GM23338 (cell line): ENCODE results near the gene KAT6B. TPM values are rescaled to one million over a fixed set of nuclear protein-coding genes. Genes with fewer than 3 reads are reported as not detected.

Source experiments
- ATAC-seq: fragments of 200-7000 bp; cut with Tn5 transposase; 3 replicates; pipeline ENCODE4 v1.9.1; 2020
- DNase-seq: peaks from one replicate; pipeline ENCODE4 v3.0.0-alpha.2; 2015; ENCODE audit warnings: low spot score
- H2AFZ ChIP-seq: fragments of 200-600 bp; sonication (generic); 2 replicates; pipeline ENCODE4 v1.8.0; 2016; ENCODE audit warnings: antibody characterized with exemption, mild to moderate bottlenecking, moderate library complexity
- H3F3A ChIP-seq: fragments of 200-600 bp; sonication (generic); replicated peaks from 2 replicates; pipeline ENCODE4 v1.8.0; 2017; ENCODE audit warnings: antibody characterized with exemption, mixed run types, low read depth
- H3K27ac ChIP-seq: fragments of 200-600 bp; sonication (generic); 2 replicates; pipeline ENCODE4 v1.6.1; 2016; ENCODE audit warnings: low read depth
- H3K27me3 ChIP-seq: fragments of 200-600 bp; sonication (generic); 2 replicates; pipeline ENCODE4 v1.8.0; 2016; ENCODE audit warnings: mild to moderate bottlenecking, mixed run types, moderate library complexity; ENCODE audit not compliant: insufficient read depth
- H3K36me3 ChIP-seq: fragments of 200-600 bp; sonication (generic); 2 replicates; pipeline ENCODE4 v1.8.0; 2016; ENCODE audit warnings: mild to moderate bottlenecking; ENCODE audit not compliant: insufficient read depth
- H3K4me1 ChIP-seq: fragments of 200-600 bp; sonication (generic); 2 replicates; pipeline ENCODE4 v1.8.0; 2016; ENCODE audit warnings: mild to moderate bottlenecking, moderate library complexity; ENCODE audit not compliant: insufficient read depth
- H3K4me2 ChIP-seq: fragments of 200-600 bp; sonication (generic); 2 replicates; pipeline ENCODE4 v1.7.1; 2017; ENCODE audit warnings: mixed run types
- H3K4me3 ChIP-seq: fragments of 200-600 bp; sonication (generic); 2 replicates; pipeline ENCODE4 v1.6.1; 2016; ENCODE audit warnings: mixed run types
- H3K79me2 ChIP-seq: fragments of 200-600 bp; sonication (generic); replicated peaks from 2 replicates; pipeline ENCODE4 v1.8.0; 2017; ENCODE audit warnings: mild to moderate bottlenecking; ENCODE audit not compliant: insufficient read depth
- H3K9me2 ChIP-seq: fragments of 200-600 bp; sonication (generic); 2 replicates; pipeline ENCODE4 v1.8.0; 2017; ENCODE audit not compliant: insufficient read depth
- H4K20me1 ChIP-seq: fragments of 200-600 bp; sonication (generic); replicated peaks from 2 replicates; pipeline ENCODE4 v1.8.0; 2017; ENCODE audit warnings: mild to moderate bottlenecking; ENCODE audit not compliant: insufficient read depth
- H3K27ac Mint-ChIP-seq: 2 replicates; pipeline ENCODE4 v1.8.0; 2020; ENCODE audit warnings: inconsistent platforms, mild to moderate bottlenecking, moderate library complexity, mixed read lengths
- H3K27me3 Mint-ChIP-seq: 3 replicates; pipeline ENCODE4 v1.8.0; 2022; ENCODE audit warnings: low read depth, mild to moderate bottlenecking, moderate library complexity, mixed read lengths, inconsistent platforms; ENCODE audit not compliant: insufficient read depth, poor library complexity
- H3K36me3 Mint-ChIP-seq: 3 replicates; pipeline ENCODE4 v1.8.0; 2021; ENCODE audit warnings: low read depth, mild to moderate bottlenecking, inconsistent platforms, moderate library complexity, mixed read lengths
- H3K4me1 Mint-ChIP-seq: 3 replicates; pipeline ENCODE4 v1.8.0; 2020; ENCODE audit warnings: mild to moderate bottlenecking, inconsistent platforms, mixed read lengths
- H3K4me3 Mint-ChIP-seq: 3 replicates; pipeline ENCODE4 v1.8.0; 2021; ENCODE audit warnings: moderate library complexity, mild to moderate bottlenecking, inconsistent platforms, mixed read lengths
- H3K9me3 Mint-ChIP-seq: 3 replicates; pipeline ENCODE4 v1.8.0; 2020; ENCODE audit warnings: moderate library complexity, mild to moderate bottlenecking, inconsistent platforms, mixed read lengths
- EZH2phosphoT487 ChIP-seq: fragments of 200-600 bp; sonication (generic); IDR thresholded peaks from one replicate; pipeline ENCODE4 v1.8.1; 2018; ENCODE audit warnings: antibody characterized with exemption; ENCODE audit not compliant: unreplicated experiment
- POLR2AphosphoS5 ChIP-seq: IDR thresholded peaks from 2 replicates; pipeline ENCODE4 v1.6.1; 2016; ENCODE audit warnings: antibody characterized with exemption, low read depth
- REST ChIP-seq: IDR thresholded peaks from one replicate; pipeline ENCODE4 v1.6.1; 2018; ENCODE audit warnings: antibody characterized with exemption; ENCODE audit not compliant: unreplicated experiment
- STAT1 ChIP-seq: IDR thresholded peaks from one replicate; pipeline ENCODE4 v1.6.1; 2016; ENCODE audit warnings: antibody characterized with exemption; ENCODE audit not compliant: unreplicated experiment
- ZNF462 ChIP-seq: fragments of 250-450 bp; sonication (Bioruptor Pico); IDR thresholded peaks from 2 replicates; pipeline ENCODE4 v1.5.0; 2020; ENCODE audit warnings: mild to moderate bottlenecking, moderate library complexity
- polyA plus RNA-seq: library from polyadenylated mRNA; unstranded; fragments of >200 nt; fragmentation: Nextera tagmentation; extraction: Ambion mirVana; gene quantifications from 2 replicates; pipeline ENCODE4 v1.2.1, GENCODE V29; 2016
- total RNA-seq: library from RNA; depleted of rRNA; stranded (reverse); fragments of >200 nt; shearing (Covaris generic); gene quantifications from 2 replicates; pipeline ENCODE4 v1.2.3, GENCODE V29; 2014
- TF ChIP-seq, protein P1 (sequence below), 2 experiments: fragments of 200-600 bp in 1 of 2; sonication (generic) in 1 of 2; conservative IDR thresholded peaks; 2 replicates each; pipeline versions ENCODE4 v1.5.1 to v1.6.1; 2016 to 2017; ENCODE audit warnings: antibody characterized with exemption in 2 of 2, low read depth in 2 of 2, mild to moderate bottlenecking in 2 of 2, moderate library complexity in 1 of 2

The KAT6B gene
- total and polyA plus RNA-seq, 2 experiments from 2014 or later, result 21.3 to 31.4 TPM

- DNase-seq (no peak), ATAC-seq (no peak)
- H3K27ac Mint-ChIP-seq, result no peak overlapping the region
- Histone ChIP-seq H3K4me1 (peaks cover 8% of the 10 kb centered on the region; the same call in 1 of the 2 replicates), H2AFZ (no peak overlapping the region), H4K20me1 (peaks cover 27% of the 10 kb centered on the region), H3K4me2 (no peak overlapping the region), H3K4me3 (no peak overlapping the region), H3K79me2 (peaks cover 100% of the 10 kb centered on the region), H3K36me3 (no peaks in the 10 kb centered on the region), H3K27me3 (no peaks in the 10 kb centered on the region), H3K9me2 (no peaks in the 10 kb centered on the region), H3F3A (no peaks in the 10 kb centered on the region), H3K27ac (no peak overlapping the region)
- no peak overlapping the region for H3K4me3 Mint-ChIP-seq
- H3K9me3 Mint-ChIP-seq, result no peaks in the 10 kb centered on the region
- peaks cover 2% of the 10 kb centered on the region for H3K27me3 Mint-ChIP-seq
- H3K36me3 Mint-ChIP-seq, result peaks cover 13% of the 10 kb centered on the region; the same call in 2 of the 3 replicates
- TF ChIP-seq REST (no peak), EZH2phosphoT487 (no peak), ZNF462 (CRISPR knock-in tag) (no peak), POLR2AphosphoS5 (no peak), STAT1 (no peak)
- TF ChIP-seq, protein P1, sequence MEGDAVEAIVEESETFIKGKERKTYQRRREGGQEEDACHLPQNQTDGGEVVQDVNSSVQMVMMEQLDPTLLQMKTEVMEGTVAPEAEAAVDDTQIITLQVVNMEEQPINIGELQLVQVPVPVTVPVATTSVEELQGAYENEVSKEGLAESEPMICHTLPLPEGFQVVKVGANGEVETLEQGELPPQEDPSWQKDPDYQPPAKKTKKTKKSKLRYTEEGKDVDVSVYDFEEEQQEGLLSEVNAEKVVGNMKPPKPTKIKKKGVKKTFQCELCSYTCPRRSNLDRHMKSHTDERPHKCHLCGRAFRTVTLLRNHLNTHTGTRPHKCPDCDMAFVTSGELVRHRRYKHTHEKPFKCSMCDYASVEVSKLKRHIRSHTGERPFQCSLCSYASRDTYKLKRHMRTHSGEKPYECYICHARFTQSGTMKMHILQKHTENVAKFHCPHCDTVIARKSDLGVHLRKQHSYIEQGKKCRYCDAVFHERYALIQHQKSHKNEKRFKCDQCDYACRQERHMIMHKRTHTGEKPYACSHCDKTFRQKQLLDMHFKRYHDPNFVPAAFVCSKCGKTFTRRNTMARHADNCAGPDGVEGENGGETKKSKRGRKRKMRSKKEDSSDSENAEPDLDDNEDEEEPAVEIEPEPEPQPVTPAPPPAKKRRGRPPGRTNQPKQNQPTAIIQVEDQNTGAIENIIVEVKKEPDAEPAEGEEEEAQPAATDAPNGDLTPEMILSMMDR (conservative IDR thresholded peaks at IDR 0.05; ENCODE audit: low read depth in 2 of 2), result no peak
- H3K4me1 Mint-ChIP-seq, result peaks cover 19% of the 10 kb centered on the region
These were observed 9.6 kb downstream of the KAT6B start for GRCh38 chr10:74835963-74836362.
